ENCODE data around the gene GATA6. TPM values are rescaled to one million over a fixed set of nuclear protein-coding genes. Genes with fewer than 3 reads are reported as not detected.
"Not testable (repeated sequence)": the region's sequence is repeated elsewhere in the genome, so short reads cannot be mapped to it uniquely, and the experiment has no call there.

Gene GATA6
- total RNA-seq, 4 donors from 2014 or later: 0.34 to 1.2 (median 0.86) TPM

GRCh38 chr18:22179631-22180030 lies 10.2 kb downstream of the GATA6 start:
- Histone ChIP-seq H3K9me3 (no peaks in the 10 kb centered on the region), H3K4me3 (no peak overlapping the region), H3K36me3 (no peaks in the 10 kb centered on the region), H3K27me3 (peaks cover 54 to 62% (median 56%) of the 10 kb centered on the region in 3 donors), H3K4me1 (no peaks in the 10 kb centered on the region), H3K27ac (no peak overlapping the region)
- TF ChIP-seq POLR2A (IDR thresholded peaks at IDR 0.05) (no peak), CTCF (IDR thresholded peaks at IDR 0.05 in 4 of 5, conservative IDR thresholded peaks at IDR 0.05 in 1 of 5) (no peak)
- DNase-seq: no peak
- intact Hi-C loops (cut with DNase I; ENCODE audit: low total_unique reads): no loop called here
- in situ Hi-C loops (cut with MboI; ENCODE audit: low sequenced_read_pairs in 4 of 4): no loop called here
- ATAC-seq: no peak

DNA sequence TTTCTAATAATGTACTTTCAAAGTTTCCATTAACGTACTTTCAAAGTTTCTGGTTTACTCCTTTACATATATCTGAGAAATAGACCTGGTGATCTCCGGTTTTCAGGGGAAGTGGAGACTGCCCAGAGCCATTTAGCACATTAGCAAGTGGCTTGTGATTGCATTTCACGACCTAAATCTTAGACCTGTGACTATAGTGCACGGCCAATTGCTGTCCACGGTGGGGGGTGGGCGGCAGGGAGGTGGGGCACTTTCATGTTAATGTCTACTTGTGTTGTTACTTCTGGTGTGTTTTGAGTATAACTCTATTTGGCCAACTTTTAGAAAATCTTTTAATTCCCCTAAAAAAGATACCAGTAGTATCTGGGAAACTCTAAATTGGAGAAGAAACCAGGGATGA lies 11.3 kb downstream of the GATA6 start:
- ATAC-seq: no peak
- intact Hi-C loops (cut with DNase I; ENCODE audit: low total_unique reads) (no loop called here), in situ Hi-C loops (cut with MboI; ENCODE audit: low sequenced_read_pairs in 4 of 4) (no loop called here)
- H3K27me3 ChIP-seq: peaks cover 45 to 55% (median 45%) of the 10 kb centered on the region in 3 donors
- TF ChIP-seq POLR2A (IDR thresholded peaks at IDR 0.05) (no peak), CTCF (IDR thresholded peaks at IDR 0.05 in 4 of 5, conservative IDR thresholded peaks at IDR 0.05 in 1 of 5) (no peak)
- no peak overlapping the region for H3K27ac ChIP-seq
- no peaks in the 10 kb centered on the region for H3K9me3 ChIP-seq
- no peaks in the 10 kb centered on the region for H3K4me1 ChIP-seq
- DNase-seq: no peak
- no peaks in the 10 kb centered on the region for H3K36me3 ChIP-seq
- no peak overlapping the region for H3K4me3 ChIP-seq

- Histone ChIP-seq H3K36me3 (no peaks in the 10 kb centered on the region), H3K4me3 (no peak overlapping the region), H3K4me1 (no peaks in the 10 kb centered on the region), H3K27ac (no peak overlapping the region), H3K9me3 (no peaks in the 10 kb centered on the region), H3K27me3 (peaks cover 23 to 38% (median 35%) of the 10 kb centered on the region in 3 donors)
- ATAC-seq: no peak
- in situ Hi-C loops (cut with MboI; ENCODE audit: low sequenced_read_pairs in 4 of 4): no loop called here
- DNase-seq: no peak
- TF ChIP-seq CTCF (IDR thresholded peaks at IDR 0.05 in 4 of 5, conservative IDR thresholded peaks at IDR 0.05 in 1 of 5): no peak
- TF ChIP-seq POLR2A (IDR thresholded peaks at IDR 0.05): no peak
- intact Hi-C loops (cut with DNase I; ENCODE audit: low total_unique reads): no loop called here
Measured at GRCh38 chr18:22182884-22183697, 13.7 kb downstream of the GATA6 start.

DNA sequence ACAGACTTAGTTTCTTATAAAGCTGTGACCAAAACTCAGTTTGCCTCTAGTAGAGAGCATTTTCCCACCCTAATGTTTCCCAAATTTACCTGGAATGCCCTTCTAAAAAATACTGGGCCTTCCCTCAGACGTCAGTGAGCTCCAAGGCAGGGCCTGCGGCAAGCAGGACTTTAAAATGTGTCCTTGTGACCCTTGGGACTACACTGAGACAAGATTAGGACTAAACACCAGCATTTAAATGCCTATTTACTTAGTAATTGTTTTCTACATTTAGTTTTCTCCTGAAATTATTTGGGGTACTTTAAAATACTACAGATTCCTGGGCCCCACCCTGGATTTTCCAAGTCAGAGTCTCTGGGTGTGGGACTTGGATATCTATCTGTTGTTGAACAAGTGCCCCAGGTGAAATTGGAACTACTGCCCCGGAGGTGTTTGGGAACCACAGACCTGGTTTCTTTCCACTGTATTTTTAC lies 14.3 kb downstream of the GATA6 start:
- H3K9me3 ChIP-seq: no peaks in the 10 kb centered on the region
- no peak overlapping the region for H3K27ac ChIP-seq
- DNase-seq: no peak
- no peaks in the 10 kb centered on the region for H3K36me3 ChIP-seq
- H3K4me1 ChIP-seq: no peaks in the 10 kb centered on the region
- intact Hi-C loops (cut with DNase I; ENCODE audit: low total_unique reads): no loop called here
- ATAC-seq: no peak
- peaks cover 17 to 35% (median 28%) of the 10 kb centered on the region in 3 donors for H3K27me3 ChIP-seq
- in situ Hi-C loops (cut with MboI; ENCODE audit: low sequenced_read_pairs in 4 of 4): no loop called here
- H3K4me3 ChIP-seq: no peak overlapping the region
- TF ChIP-seq POLR2A (IDR thresholded peaks at IDR 0.05) (no peak), CTCF (IDR thresholded peaks at IDR 0.05 in 4 of 5, conservative IDR thresholded peaks at IDR 0.05 in 1 of 5) (no peak)

DNA sequence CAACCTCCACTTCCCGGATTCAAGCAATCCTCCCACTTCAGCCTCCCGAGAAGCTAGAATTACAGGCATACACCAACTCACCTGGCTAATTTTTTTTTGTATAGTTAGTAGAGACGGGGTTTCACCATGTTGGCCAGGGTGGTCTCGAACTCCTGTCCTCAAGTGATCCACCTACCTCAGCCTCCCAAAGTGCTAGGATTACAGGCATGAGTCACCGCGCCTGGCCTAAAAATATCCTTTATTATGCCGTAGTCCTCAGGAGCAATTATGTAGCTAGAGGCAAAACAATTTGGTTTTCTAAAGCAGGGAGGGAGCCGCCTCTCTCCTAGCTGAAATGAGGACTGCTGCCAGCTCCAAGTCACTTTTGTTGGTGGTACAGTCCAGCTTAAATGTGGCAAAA lies 15.2 kb downstream of the GATA6 start:
- H3K4me1 ChIP-seq; H3K27ac ChIP-seq; intact Hi-C loops (cut with DNase I; ENCODE audit: low total_unique reads); DNase-seq; H3K4me3 ChIP-seq; H3K9me3 ChIP-seq; ATAC-seq; H3K36me3 ChIP-seq; in situ Hi-C loops (cut with MboI; ENCODE audit: low sequenced_read_pairs in 4 of 4): not testable (repeated sequence)
- H3K27me3 ChIP-seq: peaks cover 8 to 33% (median 21%) of the 10 kb centered on the region in 3 donors
